GM12878 (cell line): ENCODE measurements around the gene RETSAT. TPM values are rescaled to one million over a fixed set of nuclear protein-coding genes. Genes with fewer than 3 reads are reported as not detected.
A peak's percentile ranks its signal among the peaks of the same experiment; 100 is the strongest.

ENCODE experiments used
- ATAC-seq: fragments of 200-7000 bp; cut with Tn5 transposase; 3 replicates; pipeline ENCODE4 v1.9.1; 2020; ENCODE audit warnings: mild to moderate bottlenecking, moderate library complexity
- BruUV-seq: library from RNA; stranded (reverse); fragments of 400-500 nt; replicated peaks from 2 replicates; lab custom pipeline; 2021; lab: Mats Ljungman, UMichigan
- CTCF ChIA-PET: fragments of 300-600 bp; sonication (Branson Sonifier 250); formaldehyde crosslinking; extraction: SDS; loops from one replicate; lab custom pipeline; 2021; ENCODE audit warnings: inconsistent platforms; lab: Yijun Ruan, JAX
- POLR2A ChIA-PET: fragments of 350-600 bp; formaldehyde crosslinking; extraction: SDS; loops from one replicate; lab custom pipeline; 2021; ENCODE audit warnings: inconsistent platforms; lab: Charles Lee
- RAD21 ChIA-PET: fragments of 300-600 bp; sonication (Branson Sonifier 250); formaldehyde crosslinking; loops from one replicate; lab custom pipeline; 2023; ENCODE audit warnings: antibody characterized with exemption; ENCODE audit not compliant: unreplicated experiment; lab: Charles Lee
- SMC1A ChIA-PET: fragments of 300-600 bp; sonication (Branson Sonifier 250); formaldehyde crosslinking; loops from one replicate; lab custom pipeline; 2023; ENCODE audit not compliant: unreplicated experiment, uncharacterized antibody; lab: Charles Lee
- DNase-seq: peaks from one replicate; pipeline ENCODE4 v3.0.0-alpha.2; 2011; ENCODE audit warnings: low read depth, low spot score
- FAIRE-seq: peaks from 3 replicates; lab custom pipeline; 2011; peaks lifted over from hg19 to GRCh38; lab: Jason Lieb, UNC
- H2AFZ ChIP-seq: 2 replicates; pipeline ENCODE4 v1.6.0; 2011; ENCODE audit warnings: low read depth, low read length, control low read depth; ENCODE audit not compliant: control insufficient read depth
- H3K27ac ChIP-seq: 2 replicates; pipeline ENCODE4 v1.5.1; 2011; ENCODE audit warnings: control low read depth; ENCODE audit not compliant: control insufficient read depth, insufficient read depth
- H3K27me3 ChIP-seq, 2 experiments: replicated peaks in 1 of 2; 2 replicates each; pipeline versions ENCODE4 v1.6.0 to v1.6.1; 2011; ENCODE audit warnings: low read length in 1 of 2; ENCODE audit not compliant: control insufficient read depth in 2 of 2, insufficient read depth in 2 of 2
- H3K36me3 ChIP-seq, 2 experiments: 2 replicates each; pipeline ENCODE4 v1.5.1; 2011; ENCODE audit warnings: low read length in 1 of 2; ENCODE audit not compliant: control insufficient read depth in 2 of 2, insufficient read depth in 2 of 2
- H3K4me1 ChIP-seq: 2 replicates; pipeline ENCODE4 v1.6.1; 2011; ENCODE audit warnings: mild to moderate bottlenecking, low read length, moderate library complexity, mixed read lengths; ENCODE audit not compliant: control insufficient read depth, insufficient read depth
- H3K4me2 ChIP-seq: 2 replicates; pipeline ENCODE4 v1.6.0; 2011; ENCODE audit warnings: control low read depth; ENCODE audit not compliant: control insufficient read depth, insufficient read depth
- H3K4me3 ChIP-seq: fragments of 200-600 bp; sonication (generic); 2 replicates; pipeline ENCODE4 v1.5.1; 2016
- H3K79me2 ChIP-seq: 2 replicates; pipeline ENCODE4 v1.6.0; 2011; ENCODE audit warnings: low read length; ENCODE audit not compliant: control insufficient read depth, insufficient read depth
- H3K9ac ChIP-seq: 2 replicates; pipeline ENCODE4 v1.8.0; 2011; ENCODE audit warnings: low read length, control low read depth, mixed read lengths; ENCODE audit not compliant: control insufficient read depth, insufficient read depth
- H3K9me3 ChIP-seq: replicated peaks from 3 replicates; pipeline ENCODE4 v1.5.1; 2011; ENCODE audit warnings: mild to moderate bottlenecking, low read length; ENCODE audit not compliant: control insufficient read depth, insufficient read depth
- H4K20me1 ChIP-seq: 2 replicates; pipeline ENCODE4 v1.6.0; 2011; ENCODE audit not compliant: control insufficient read depth, insufficient read depth
- BRCA1 ChIP-seq: IDR thresholded peaks from 2 replicates; pipeline ENCODE4 v1.6.1; 2011; ENCODE audit warnings: low read depth, low read length, improper control_type of control experiment
- CBX5 ChIP-seq: sonication (generic); IDR thresholded peaks from 2 replicates; pipeline ENCODE4 v1.6.1; 2016; ENCODE audit warnings: low read depth, moderate library complexity, mild to moderate bottlenecking, inconsistent platforms
- CHD1 ChIP-seq: IDR thresholded peaks from 2 replicates; pipeline ENCODE4 v1.6.1; 2012; ENCODE audit warnings: low read depth, low read length, improper control_type of control experiment
- CREB1 ChIP-seq: IDR thresholded peaks from 2 replicates; pipeline ENCODE4 v1.6.1; 2012; ENCODE audit warnings: low read depth, mild to moderate bottlenecking, inconsistent platforms
- CREM ChIP-seq: IDR thresholded peaks from 2 replicates; pipeline ENCODE4 v1.6.1; 2014; ENCODE audit warnings: antibody characterized with exemption, low read depth
- HDAC2 ChIP-seq: fragments of 200-600 bp; sonication (generic); IDR thresholded peaks from 2 replicates; pipeline ENCODE4 v1.6.1; 2017
- MAX ChIP-seq: IDR thresholded peaks from 2 replicates; pipeline ENCODE4 v1.6.1; 2012; ENCODE audit warnings: low read depth, low read length, improper control_type of control experiment
- MLLT1 ChIP-seq: fragments of 450-650 bp; IDR thresholded peaks from 2 replicates; pipeline ENCODE4 v1.6.1; 2016; ENCODE audit warnings: mild to moderate bottlenecking
- NFYA ChIP-seq: IDR thresholded peaks from 2 replicates; pipeline ENCODE4 v1.6.1; 2011; ENCODE audit warnings: low read depth, mild to moderate bottlenecking, low read length, improper control_type of control experiment, borderline replicate concordance
- RAD21 ChIP-seq: IDR thresholded peaks from 2 replicates; pipeline ENCODE4 v1.6.1; 2011; ENCODE audit warnings: mild to moderate bottlenecking, low read depth, low read length, moderate library complexity; ENCODE audit not compliant: insufficient read depth
- RUNX3 ChIP-seq: IDR thresholded peaks from 2 replicates; pipeline ENCODE4 v1.6.1; 2012; ENCODE audit warnings: low read length, inconsistent platforms
- USF1 ChIP-seq: IDR thresholded peaks from 2 replicates; pipeline ENCODE4 v1.6.1; 2011; ENCODE audit warnings: borderline replicate concordance, low read depth, mild to moderate bottlenecking, moderate library complexity, mixed read lengths, low read length; ENCODE audit not compliant: insufficient read depth; ENCODE audit errors: extremely low read length
- ZBTB40 ChIP-seq: fragments of 450-650 bp; IDR thresholded peaks from 2 replicates; pipeline ENCODE4 v1.6.1; 2016; ENCODE audit warnings: mild to moderate bottlenecking, moderate library complexity, borderline replicate concordance
- WGBS: methylation state at CpG from one replicate; pipeline ENCODE4 v1.1.6; 2016; ENCODE audit warnings: low lambda C conversion rate; ENCODE audit not compliant: insufficient replicate concordance, insufficient coverage; ENCODE audit errors: missing lambda C conversion rate; 5-methylcytosine and 5-hydroxymethylcytosine counted together
- in situ Hi-C: fragments of 300-500 bp; cut with MboI; formaldehyde crosslinking; loops from 9 replicates; pipeline ENCODE4 v1.14.3; 2018; ENCODE audit warnings: mixed read lengths
- intact Hi-C: fragments of 100-400 bp; cut with micrococcal nuclease; formaldehyde crosslinking; loops from one replicate; pipeline ENCODE4 v1.14.2; 2022; ENCODE audit not compliant: unreplicated experiment
- polyA plus RNA-seq, 11 experiments: library from polyadenylated mRNA; depleted of rRNA in 4 of 11; unstranded in 6 of 11; stranded (reverse) in 5 of 11; fragments of >200 nt; fragmentation: Nextera tagmentation in 4 of 11; fragmentation: Illumina TruSeq in 1 of 11; extraction: Ambion mirVana in 4 of 11; extraction: Trizol in 1 of 11; gene quantifications; 1 replicate in 1 of 11; 2 replicates in 10 of 11; pipeline versions ENCODE4 v1.2.1 to v1.2.3, GENCODE V29; 2011 to 2016; ENCODE audit warnings: inconsistent platforms in 2 of 11, missing spikeins in 2 of 11, low read depth in 1 of 11
- total RNA-seq, 4 experiments: library from RNA; depleted of rRNA in 3 of 4; stranded (reverse); fragments of >200 nt in 3 of 4; fragmentation: Illumina TruSeq in 1 of 4; extraction: Trizol in 1 of 4; gene quantifications; 2 replicates each; pipeline versions ENCODE4 v1.2.1 to v1.2.3, GENCODE V29; 2013 to 2021

Gene RETSAT
- total and polyA plus RNA-seq, 10 of the 15 experiments (the other 5 are each of a cell fraction or from before 2014, with no cell fraction given), result 3.3 to 28.8 (median 22.0) TPM

GRCh38 chr2:85327822-85328617 lies 26.3 kb downstream of the RETSAT start, which contains the start of gene TGOLN2 (continued):
- TF ChIP-seq CREB1 (peak; percentile 65; the same call in 1 of the 2 replicates), RAD21 (no peak), CHD1 (no peak; the same call in 1 of the 2 replicates), USF1 (no peak), HDAC2 (no peak)

- H3K9ac ChIP-seq, result peak overlapping the region; percentile 97
- ChIA-PET POLR2A (interaction anchor here (0.6 to 3.5 kb wide), 12 partner anchors 9 to 877 kb away, joined by 3 to 20 read pairs (median 4); partner anchors contain the start of genes ELMOD3, MAT2A and RETSAT), RAD21 (interaction anchor here (0.8 to 2.4 kb wide), 10 partner anchors 11 to 383 kb away, joined by 3 to 6 read pairs (median 4); partner anchors contain the start of genes ELMOD3, MAT2A, RETSAT and RNF181), SMC1A (interaction anchor here (1.4 to 2.2 kb wide), 4 partner anchors 17 to 30 kb away, joined by 3 to 6 read pairs (median 4); partner anchors contain the start of genes ELMOD3 and RETSAT), CTCF (interaction anchor here (1.2 to 2.7 kb wide), 4 partner anchors 27 to 225 kb away, joined by 3 to 17 read pairs (median 5); partner anchors contain the start of genes ELMOD3 and RETSAT)
- ATAC-seq, result peak; percentile 70
- H3K27me3 ChIP-seq, result no peaks in the 10 kb centered on the region
- no peak for FAIRE-seq
- H3K4me3 ChIP-seq, result peak overlapping the region; percentile 98
- WGBS, result 2% methylated on average over 35 of the region's 41 CpGs
- H3K27ac ChIP-seq, result peak overlapping the region; percentile 99
- in situ Hi-C loops (no loop called here), intact Hi-C loops (loop anchor here (5.0 kb wide), 1 partner anchor 225 kb away; no protein-coding TSS in a partner anchor)
- H4K20me1 ChIP-seq, result peaks cover 8% of the 10 kb centered on the region
- H2AFZ ChIP-seq, result peak overlapping the region; percentile 92
- no peaks in the 10 kb centered on the region for H3K9me3 ChIP-seq
- H3K4me1 ChIP-seq, result peaks cover 20% of the 10 kb centered on the region
- no peak for DNase-seq
- BruUV-seq, result TSS peak; percentile 69
- H3K36me3 ChIP-seq, result peaks cover 7 to 21% of the 10 kb centered on the region in 2 experiments
- peak overlapping the region; percentile 86 for H3K4me2 ChIP-seq
- H3K79me2 ChIP-seq, result peaks cover 59% of the 10 kb centered on the region
- no peak for TF ChIP-seq CBX5
- TF ChIP-seq CREM, result no peak
- no peak for TF ChIP-seq NFYA
- TF ChIP-seq ZBTB40, result no peak
- TF ChIP-seq MLLT1, result peak; percentile 99
- TF ChIP-seq RUNX3, result 0 out of 2 replicates have a peak, but pooled peaks have one; percentile 7
- TF ChIP-seq BRCA1, result no peak
- no peak for TF ChIP-seq MAX
Observed at GRCh38 chr2:85327160-85327821, 27.0 kb downstream of the RETSAT start.
